Measurements from ENCODE around the gene FAM50A. TPM values are rescaled to one million over a fixed set of nuclear protein-coding genes. Genes with fewer than 3 reads are reported as not detected.

Gene FAM50A
- total RNA-seq, 2 donors from 2014 or later = 24.3 to 41.7 TPM

- no peak for DNase-seq (ENCODE audit: low spot score)
Measured at GRCh38 chrX:154444755-154445246, 860 bp downstream of the FAM50A start.

DNA sequence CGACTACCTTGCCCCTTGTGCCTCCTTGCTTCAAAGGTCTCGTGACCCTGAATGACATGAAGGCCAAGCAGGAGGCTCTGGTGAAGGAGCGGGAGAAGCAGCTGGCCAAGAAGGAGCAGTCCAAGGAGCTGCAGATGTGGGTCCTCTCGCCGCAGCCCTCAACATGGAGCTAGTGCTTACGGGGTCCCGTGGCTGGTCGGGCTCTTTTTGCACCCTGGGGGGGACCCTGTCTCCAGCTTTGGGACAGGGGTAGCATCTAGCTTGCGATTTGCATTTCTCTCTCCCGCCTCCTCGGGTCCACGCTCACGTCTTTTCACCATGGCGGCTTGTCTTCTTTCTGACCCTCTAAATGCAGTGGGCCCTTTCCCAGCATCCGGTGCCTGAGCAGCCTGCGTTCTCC lies 1.8 kb downstream of the FAM50A start:
- Histone ChIP-seq H3K4me3 (no peak overlapping the region), H3K27ac (no peak overlapping the region), H3K27me3 (no peaks in the 10 kb centered on the region), H3K36me3 (peaks cover 28% of the 10 kb centered on the region), H3K9me3 (no peaks in the 10 kb centered on the region), H3K4me1 (peaks cover 0 to 11% of the 10 kb centered on the region in 2 donors)
- TF ChIP-seq, protein P1, sequence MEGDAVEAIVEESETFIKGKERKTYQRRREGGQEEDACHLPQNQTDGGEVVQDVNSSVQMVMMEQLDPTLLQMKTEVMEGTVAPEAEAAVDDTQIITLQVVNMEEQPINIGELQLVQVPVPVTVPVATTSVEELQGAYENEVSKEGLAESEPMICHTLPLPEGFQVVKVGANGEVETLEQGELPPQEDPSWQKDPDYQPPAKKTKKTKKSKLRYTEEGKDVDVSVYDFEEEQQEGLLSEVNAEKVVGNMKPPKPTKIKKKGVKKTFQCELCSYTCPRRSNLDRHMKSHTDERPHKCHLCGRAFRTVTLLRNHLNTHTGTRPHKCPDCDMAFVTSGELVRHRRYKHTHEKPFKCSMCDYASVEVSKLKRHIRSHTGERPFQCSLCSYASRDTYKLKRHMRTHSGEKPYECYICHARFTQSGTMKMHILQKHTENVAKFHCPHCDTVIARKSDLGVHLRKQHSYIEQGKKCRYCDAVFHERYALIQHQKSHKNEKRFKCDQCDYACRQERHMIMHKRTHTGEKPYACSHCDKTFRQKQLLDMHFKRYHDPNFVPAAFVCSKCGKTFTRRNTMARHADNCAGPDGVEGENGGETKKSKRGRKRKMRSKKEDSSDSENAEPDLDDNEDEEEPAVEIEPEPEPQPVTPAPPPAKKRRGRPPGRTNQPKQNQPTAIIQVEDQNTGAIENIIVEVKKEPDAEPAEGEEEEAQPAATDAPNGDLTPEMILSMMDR (IDR thresholded peaks at IDR 0.05) = no peak
- no peak for DNase-seq (ENCODE audit: low spot score)

More at GRCh38 chrX:154444755-154445246, 860 bp downstream of the FAM50A start:
- TF ChIP-seq, protein P1 (IDR thresholded peaks at IDR 0.05) = no peak
- peaks cover 33% of the 10 kb centered on the region for H3K36me3 ChIP-seq
- H3K4me1 ChIP-seq = peaks cover 0 to 11% of the 10 kb centered on the region in 2 donors
- no peaks in the 10 kb centered on the region for H3K9me3 ChIP-seq
- H3K27ac ChIP-seq = peak overlapping the region; percentile 75 to 91
- H3K4me3 ChIP-seq = peak overlapping the region; percentile 49 to 51
- H3K27me3 ChIP-seq = no peaks in the 10 kb centered on the region

DNA sequence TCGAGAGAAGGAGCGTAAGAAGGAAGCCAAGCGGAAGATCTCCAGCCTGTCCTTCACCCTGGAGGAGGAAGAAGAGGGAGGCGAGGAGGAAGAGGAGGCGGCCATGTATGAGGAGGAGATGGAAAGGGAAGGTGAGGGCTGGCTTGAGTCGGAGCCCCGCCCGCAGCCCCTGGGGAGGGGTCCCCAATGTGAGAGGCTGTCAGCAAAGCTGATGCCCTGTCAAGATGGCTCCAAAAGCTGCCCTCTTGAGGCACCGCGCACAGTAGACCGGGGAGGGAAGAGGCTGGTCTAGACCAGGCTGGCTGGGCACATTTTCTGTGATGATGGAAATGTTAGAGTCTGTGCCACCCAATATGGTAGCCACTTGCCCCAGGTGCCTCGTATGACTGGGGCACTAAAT lies 2.5 kb downstream of the FAM50A start:
- no peak for DNase-seq (ENCODE audit: low spot score)

DNA sequence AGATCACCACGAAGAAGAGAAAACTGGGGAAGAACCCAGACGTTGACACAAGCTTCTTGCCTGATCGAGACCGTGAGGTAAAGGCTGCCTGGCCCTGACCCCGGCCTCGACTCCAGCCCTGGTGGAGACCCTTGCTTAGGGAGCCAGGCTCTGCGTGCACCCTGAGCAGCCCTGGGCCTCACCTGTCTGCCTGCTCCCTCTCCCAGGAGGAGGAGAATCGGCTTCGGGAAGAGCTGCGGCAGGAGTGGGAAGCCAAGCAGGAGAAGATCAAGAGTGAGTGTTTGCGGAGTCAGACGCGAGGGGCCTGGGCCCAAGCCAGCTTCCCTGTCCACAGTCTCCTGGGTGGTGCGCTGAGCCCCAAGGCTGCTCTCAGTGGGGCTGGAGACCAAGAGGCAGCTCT lies 4.5 kb downstream of the FAM50A start:
- Histone ChIP-seq H3K9me3 (no peaks in the 10 kb centered on the region), H3K27me3 (no peaks in the 10 kb centered on the region), H3K36me3 (peaks cover 15% of the 10 kb centered on the region), H3K4me1 (peaks cover 0 to 10% of the 10 kb centered on the region in 2 donors), H3K4me3 (no peak overlapping the region), H3K27ac (no peak overlapping the region)
- DNase-seq (ENCODE audit: low spot score) = no peak
- TF ChIP-seq, protein P1 (IDR thresholded peaks at IDR 0.05) = no peak

More for the DNA sequence above, 2.5 kb downstream of the FAM50A start:
- Histone ChIP-seq H3K4me3 (no peak overlapping the region), H3K27ac (no peak overlapping the region), H3K4me1 (peaks cover 0 to 11% of the 10 kb centered on the region in 2 donors), H3K9me3 (no peaks in the 10 kb centered on the region), H3K36me3 (peaks cover 28% of the 10 kb centered on the region), H3K27me3 (no peaks in the 10 kb centered on the region)
- TF ChIP-seq, protein P1 (IDR thresholded peaks at IDR 0.05) = no peak

DNA sequence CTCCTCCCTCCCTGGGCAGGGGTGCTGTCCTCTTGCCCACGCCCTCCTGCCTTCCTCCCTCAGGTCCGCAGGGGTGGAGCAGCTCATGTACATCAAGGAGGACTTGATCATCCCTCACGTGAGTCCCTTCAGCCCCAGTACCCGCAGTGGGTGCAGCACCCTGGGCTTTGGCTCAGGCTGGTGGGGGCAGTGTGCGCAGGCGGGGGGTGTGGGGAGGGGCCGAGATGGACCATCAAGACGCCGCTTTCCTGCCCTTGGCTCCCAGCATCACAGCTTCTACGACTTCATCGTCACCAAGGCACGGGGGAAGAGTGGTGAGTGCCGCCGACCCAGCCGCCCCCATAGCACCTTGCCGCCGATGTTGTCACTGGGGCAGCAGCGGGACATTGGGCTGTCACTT lies 5.7 kb downstream of the FAM50A start:
- H3K36me3 ChIP-seq = peaks cover 15% of the 10 kb centered on the region
- no peaks in the 10 kb centered on the region for H3K27me3 ChIP-seq
- H3K4me3 ChIP-seq = no peak overlapping the region
- H3K27ac ChIP-seq = no peak overlapping the region
- H3K9me3 ChIP-seq = no peaks in the 10 kb centered on the region
- DNase-seq (ENCODE audit: low spot score) = no peak
- TF ChIP-seq, protein P1 (IDR thresholded peaks at IDR 0.05) = no peak
- peaks cover 0 to 7% of the 10 kb centered on the region in 2 donors for H3K4me1 ChIP-seq

- Histone ChIP-seq H3K36me3 (peaks cover 15% of the 10 kb centered on the region), H3K27ac (no peak overlapping the region), H3K4me3 (no peak overlapping the region), H3K9me3 (no peaks in the 10 kb centered on the region), H3K4me1 (no peaks in the 10 kb centered on the region), H3K27me3 (no peaks in the 10 kb centered on the region)
- TF ChIP-seq, protein P1 (IDR thresholded peaks at IDR 0.05) = no peak
- DNase-seq (ENCODE audit: low spot score) = no peak
Measured at GRCh38 chrX:154450312-154450711, 6.4 kb downstream of the FAM50A start.
